ENCODE results near the gene COLGALT1. TPM values are rescaled to one million over a fixed set of nuclear protein-coding genes. Genes with fewer than 3 reads are reported as not detected.
A peak's percentile ranks its signal among the peaks of the same experiment; 100 is the strongest.

COLGALT1 gene
- total and polyA plus RNA-seq, 10 of the 15 experiments (the other 5 are each of a cell fraction or from before 2014, with no cell fraction given), result 1.2 to 78.8 (median 29.8) TPM

DNA sequence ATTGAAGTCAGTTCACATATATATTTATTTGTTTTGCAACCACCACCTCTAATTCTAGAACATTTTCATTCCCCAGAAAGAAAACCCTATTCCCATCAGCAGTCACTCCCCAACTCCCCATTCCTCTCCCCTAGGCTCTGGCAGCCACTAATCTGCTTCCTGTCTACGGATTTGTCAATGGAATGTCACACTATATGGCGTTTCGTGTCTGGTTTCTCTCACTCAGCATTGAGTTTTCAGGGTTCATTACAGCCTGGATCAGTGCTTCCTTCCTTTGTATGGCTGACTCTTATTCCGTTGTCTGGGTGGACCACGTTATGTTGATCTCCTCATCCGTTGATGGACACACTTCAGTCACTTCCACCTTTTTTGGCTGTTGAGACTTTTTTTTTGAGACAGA, 9.3 kb downstream of the COLGALT1 start:
- intact Hi-C loops (cut with micrococcal nuclease; ENCODE audit: unreplicated experiment), result no loop called here
- H3K27me3 ChIP-seq (replicated peaks in 1 of 2; ENCODE audit: control insufficient read depth in 2 of 2, insufficient read depth in 2 of 2, low read length in 1 of 2), result no peaks in the 10 kb centered on the region
- SMC1A ChIA-PET (ENCODE audit: uncharacterized antibody, unreplicated experiment), result no interaction called here
- no peak for FAIRE-seq
- RAD21 ChIA-PET (ENCODE audit: unreplicated experiment), result no interaction called here
- BruUV-seq (replicated peaks), result no TSS peak
- TF ChIP-seq NBN (IDR thresholded peaks at IDR 0.05), result no peak
- TF ChIP-seq MEF2A (IDR thresholded peaks at IDR 0.05; ENCODE audit: insufficient read depth, low read depth, low read length), result no peak
- H3K9ac ChIP-seq (ENCODE audit: control insufficient read depth, insufficient read depth, low read length), result no peak overlapping the region
- 78% methylated on average over 6 of the region's 6 CpGs for WGBS (ENCODE audit: insufficient coverage, insufficient replicate concordance, low lambda C conversion rate, missing lambda C conversion rate)
- no peak overlapping the region for H3K4me2 ChIP-seq (ENCODE audit: control insufficient read depth, insufficient read depth)
- no peak for DNase-seq (ENCODE audit: low read depth, low spot score)
- H4K20me1 ChIP-seq (ENCODE audit: control insufficient read depth, insufficient read depth), result no peaks in the 10 kb centered on the region
- no peaks in the 10 kb centered on the region for H3K79me2 ChIP-seq (ENCODE audit: control insufficient read depth, insufficient read depth, low read length)
- no peaks in the 10 kb centered on the region for H3K4me1 ChIP-seq (ENCODE audit: control insufficient read depth, insufficient read depth, low read length)
- no peaks in the 10 kb centered on the region for H3K9me3 ChIP-seq (replicated peaks; ENCODE audit: control insufficient read depth, insufficient read depth, low read length)
- no peak for ATAC-seq
- no peak overlapping the region for H3K4me3 ChIP-seq
- CTCF ChIA-PET, result no interaction called here
- in situ Hi-C loops (cut with MboI), result no loop called here
- no peak overlapping the region for H3K27ac ChIP-seq (ENCODE audit: control insufficient read depth, insufficient read depth)
- POLR2A ChIA-PET, result no interaction called here
- H2AFZ ChIP-seq (ENCODE audit: control insufficient read depth, low read depth, low read length), result no peak overlapping the region
- H3K36me3 ChIP-seq (ENCODE audit: control insufficient read depth in 2 of 2, insufficient read depth in 2 of 2, low read length in 1 of 2), result peaks cover 16 to 20% of the 10 kb centered on the region in 2 experiments

DNA sequence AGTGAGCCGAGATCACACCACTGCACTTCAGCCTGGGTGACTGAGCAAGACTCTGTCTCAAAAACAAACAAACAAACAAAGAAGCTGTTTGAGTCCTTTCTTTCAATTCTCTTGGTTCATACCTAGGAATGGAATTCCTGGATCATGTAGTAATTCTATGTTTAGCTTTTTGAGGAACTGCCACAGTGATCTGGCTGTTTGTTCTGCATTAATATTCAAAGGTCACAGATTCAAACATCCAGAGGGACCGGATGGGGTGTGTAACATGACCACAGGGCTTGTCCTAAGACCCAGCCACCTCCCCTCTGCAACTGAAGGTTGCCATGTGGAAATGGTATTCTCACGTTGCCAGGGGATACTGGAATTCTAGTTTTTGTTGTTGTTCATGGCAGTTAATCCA, 10.2 kb downstream of the COLGALT1 start:
- Histone ChIP-seq H3K9ac (ENCODE audit: control insufficient read depth, insufficient read depth, low read length) (no peak overlapping the region), H3K27ac (ENCODE audit: control insufficient read depth, insufficient read depth) (no peak overlapping the region), H3K36me3 (ENCODE audit: control insufficient read depth in 2 of 2, insufficient read depth in 2 of 2, low read length in 1 of 2) (peaks cover 14 to 17% of the 10 kb centered on the region in 2 experiments), H3K79me2 (ENCODE audit: control insufficient read depth, insufficient read depth, low read length) (no peaks in the 10 kb centered on the region), H3K9me3 (replicated peaks; ENCODE audit: control insufficient read depth, insufficient read depth, low read length) (no peaks in the 10 kb centered on the region), H3K4me3 (no peak overlapping the region), H3K4me2 (ENCODE audit: control insufficient read depth, insufficient read depth) (no peak overlapping the region), H2AFZ (ENCODE audit: control insufficient read depth, low read depth, low read length) (no peak overlapping the region), H3K4me1 (ENCODE audit: control insufficient read depth, insufficient read depth, low read length) (no peaks in the 10 kb centered on the region), H3K27me3 (replicated peaks in 1 of 2; ENCODE audit: control insufficient read depth in 2 of 2, insufficient read depth in 2 of 2, low read length in 1 of 2) (no peaks in the 10 kb centered on the region), H4K20me1 (ENCODE audit: control insufficient read depth, insufficient read depth) (no peaks in the 10 kb centered on the region)
- no peak for FAIRE-seq
- BruUV-seq (replicated peaks), result TSS peak; percentile 44
- POLR2A ChIA-PET, result interaction anchor here (0.5 kb wide), 1 partner anchor 1151 kb away, joined by 3 read pairs; no protein-coding TSS in a partner anchor
- CTCF ChIA-PET, result no interaction called here
- no peak for DNase-seq (ENCODE audit: low read depth, low spot score)
- WGBS (ENCODE audit: insufficient coverage, insufficient replicate concordance, low lambda C conversion rate, missing lambda C conversion rate), result 83% methylated on average over 3 of the region's 3 CpGs
- SMC1A ChIA-PET (ENCODE audit: uncharacterized antibody, unreplicated experiment), result no interaction called here
- in situ Hi-C loops (cut with MboI) (no loop called here), intact Hi-C loops (cut with micrococcal nuclease; ENCODE audit: unreplicated experiment) (no loop called here)
- no peak for ATAC-seq
- RAD21 ChIA-PET (ENCODE audit: unreplicated experiment), result no interaction called here
- no peak for TF ChIP-seq SMARCA5 (IDR thresholded peaks at IDR 0.05)
- TF ChIP-seq, protein P1, sequence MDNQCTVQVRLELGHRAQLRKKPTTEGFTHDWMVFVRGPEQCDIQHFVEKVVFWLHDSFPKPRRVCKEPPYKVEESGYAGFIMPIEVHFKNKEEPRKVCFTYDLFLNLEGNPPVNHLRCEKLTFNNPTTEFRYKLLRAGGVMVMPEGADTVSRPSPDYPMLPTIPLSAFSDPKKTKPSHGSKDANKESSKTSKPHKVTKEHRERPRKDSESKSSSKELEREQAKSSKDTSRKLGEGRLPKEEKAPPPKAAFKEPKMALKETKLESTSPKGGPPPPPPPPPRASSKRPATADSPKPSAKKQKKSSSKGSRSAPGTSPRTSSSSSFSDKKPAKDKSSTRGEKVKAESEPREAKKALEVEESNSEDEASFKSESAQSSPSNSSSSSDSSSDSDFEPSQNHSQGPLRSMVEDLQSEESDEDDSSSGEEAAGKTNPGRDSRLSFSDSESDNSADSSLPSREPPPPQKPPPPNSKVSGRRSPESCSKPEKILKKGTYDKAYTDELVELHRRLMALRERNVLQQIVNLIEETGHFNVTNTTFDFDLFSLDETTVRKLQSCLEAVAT (IDR thresholded peaks at IDR 0.05), result no peak
- no peak for TF ChIP-seq ZNF622 (IDR thresholded peaks at IDR 0.05)
- no peak for TF ChIP-seq POLR2AphosphoS5 (IDR thresholded peaks at IDR 0.05; ENCODE audit: low read length)
- no peak for TF ChIP-seq CHD1 (IDR thresholded peaks at IDR 0.05; ENCODE audit: low read depth, low read length)
- no peak for TF ChIP-seq ZSCAN29 (IDR thresholded peaks at IDR 0.05)
- no peak for TF ChIP-seq TCF12 (IDR thresholded peaks at IDR 0.05; ENCODE audit: low read depth, low read length)
- no peak for TF ChIP-seq NFYA (IDR thresholded peaks at IDR 0.05; ENCODE audit: borderline replicate concordance, low read depth, low read length)
- no peak for TF ChIP-seq E4F1 (IDR thresholded peaks at IDR 0.05; ENCODE audit: borderline replicate concordance, partially characterized antibody)
- no peak for TF ChIP-seq CEBPZ (IDR thresholded peaks at IDR 0.05; ENCODE audit: low read depth, low read length)
- no peak for TF ChIP-seq NBN (IDR thresholded peaks at IDR 0.05)

Measured in GM12878 (cell line).